Lower lobe of right lung (tissue), 2 donors: ENCODE results near the gene ACO2. TPM values are rescaled to one million over a fixed set of nuclear protein-coding genes. Genes with fewer than 3 reads are reported as not detected.

ENCODE experiments used
- ATAC-seq, 2 donors: fragments of 200-7000 bp; cut with Tn5 transposase; one replicate each; pipeline ENCODE4 v1.9.1; 2020 to 2022; ENCODE audit warnings: mild to moderate bottlenecking in 2 of 2, moderate library complexity in 2 of 2
- DNase-seq: peaks from one replicate; pipeline ENCODE4 v3.0.0-alpha.2; 2020
- H3K27ac ChIP-seq: fragments of 200-600 bp; one replicate; pipeline ENCODE4 v1.8.0; 2022
- H3K27me3 ChIP-seq: fragments of 200-600 bp; one replicate; pipeline ENCODE4 v1.8.0; 2022; ENCODE audit warnings: low read depth
- H3K36me3 ChIP-seq: fragments of 200-600 bp; one replicate; pipeline ENCODE4 v1.8.0; 2022; ENCODE audit warnings: mild to moderate bottlenecking
- H3K4me1 ChIP-seq: fragments of 200-600 bp; one replicate; pipeline ENCODE4 v1.8.0; 2022
- H3K4me3 ChIP-seq: fragments of 200-600 bp; one replicate; pipeline ENCODE4 v1.8.0; 2022; ENCODE audit warnings: mild to moderate bottlenecking
- H3K9me3 ChIP-seq: fragments of 200-600 bp; one replicate; pipeline ENCODE4 v1.8.0; 2022
- intact Hi-C: fragments of 100-400 bp; cut with DNase I; formaldehyde crosslinking; loops from one replicate; pipeline ENCODE4 v1.11.0; 2022
- total RNA-seq: library from RNA; stranded (reverse); fragmentation: NEBNext Ultra II Directional; extraction: Animal tissue kit (Norgen Biotek cat#: 25700); gene quantifications from one replicate; pipeline ENCODE4 v1.2.1, GENCODE V29; 2021
- TF ChIP-seq, protein P1 (sequence below): fragments of 200-600 bp; IDR thresholded peaks from one replicate; pipeline ENCODE4 v1.8.0; 2022; ENCODE audit warnings: antibody characterized with exemption, mild to moderate bottlenecking
- donor health status: DM: no; HTN: yes; CAD: no; lungs with severe emphysema.

ACO2 gene
- total RNA-seq, 1 donor from 2014 or later, result 77.7 TPM

DNA sequence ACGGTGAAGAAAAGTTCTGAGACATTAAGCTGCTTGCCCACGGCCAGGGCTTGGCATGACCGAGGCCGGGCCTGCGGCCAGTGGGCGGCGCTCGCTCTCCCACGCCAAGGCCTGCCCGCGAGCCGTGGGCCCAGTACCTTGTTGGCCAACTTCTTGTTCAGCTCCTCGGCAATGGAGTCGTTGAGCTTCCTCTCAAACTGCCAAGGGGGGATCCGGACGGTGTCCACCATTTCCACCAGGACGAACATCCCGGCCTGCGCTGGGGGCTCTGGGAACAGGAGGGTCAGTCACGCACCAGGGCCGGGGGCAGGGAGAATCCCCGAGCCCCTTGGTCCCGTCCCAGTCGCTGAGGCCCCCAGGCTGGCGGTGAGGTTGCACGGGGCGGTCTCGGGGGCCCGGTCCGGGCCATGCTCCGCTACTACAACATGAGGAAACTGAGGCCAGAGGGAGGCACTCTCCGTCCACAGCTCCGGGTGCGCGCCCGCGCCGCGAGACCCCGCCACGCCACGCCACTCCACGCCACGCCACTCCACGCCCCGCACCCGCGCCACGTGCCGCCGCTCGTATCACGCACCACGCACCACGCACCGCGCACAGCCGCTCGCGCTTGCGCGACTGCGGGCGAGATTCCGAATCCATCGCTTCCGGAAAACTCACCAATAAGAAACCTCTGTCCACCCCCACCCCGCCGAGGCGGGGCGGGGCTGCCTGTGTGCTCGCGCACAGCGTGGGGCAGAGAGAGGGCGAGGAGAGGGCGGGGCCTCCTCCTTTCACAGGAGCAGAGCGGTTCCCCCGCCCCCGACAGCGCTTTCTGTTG, 75.1 kb downstream of the ACO2 start, which contains the start of gene POLR3H:
Gene POLR3H (minus strand): TSS at position 617 of the 817 bp plus-strand sequence. CDS start 369 bp downstream, at position 248.
- TF ChIP-seq, protein P1, sequence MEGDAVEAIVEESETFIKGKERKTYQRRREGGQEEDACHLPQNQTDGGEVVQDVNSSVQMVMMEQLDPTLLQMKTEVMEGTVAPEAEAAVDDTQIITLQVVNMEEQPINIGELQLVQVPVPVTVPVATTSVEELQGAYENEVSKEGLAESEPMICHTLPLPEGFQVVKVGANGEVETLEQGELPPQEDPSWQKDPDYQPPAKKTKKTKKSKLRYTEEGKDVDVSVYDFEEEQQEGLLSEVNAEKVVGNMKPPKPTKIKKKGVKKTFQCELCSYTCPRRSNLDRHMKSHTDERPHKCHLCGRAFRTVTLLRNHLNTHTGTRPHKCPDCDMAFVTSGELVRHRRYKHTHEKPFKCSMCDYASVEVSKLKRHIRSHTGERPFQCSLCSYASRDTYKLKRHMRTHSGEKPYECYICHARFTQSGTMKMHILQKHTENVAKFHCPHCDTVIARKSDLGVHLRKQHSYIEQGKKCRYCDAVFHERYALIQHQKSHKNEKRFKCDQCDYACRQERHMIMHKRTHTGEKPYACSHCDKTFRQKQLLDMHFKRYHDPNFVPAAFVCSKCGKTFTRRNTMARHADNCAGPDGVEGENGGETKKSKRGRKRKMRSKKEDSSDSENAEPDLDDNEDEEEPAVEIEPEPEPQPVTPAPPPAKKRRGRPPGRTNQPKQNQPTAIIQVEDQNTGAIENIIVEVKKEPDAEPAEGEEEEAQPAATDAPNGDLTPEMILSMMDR, result peak; percentile 66
- no peaks in the 10 kb centered on the region for H3K9me3 ChIP-seq
- H3K4me3 ChIP-seq, result peak within 1 kb of the TSS; percentile 74
- peak within 1 kb of the TSS; percentile 88 for H3K27ac ChIP-seq
- DNase-seq (peak; percentile 100), ATAC-seq (peak; percentile 97 to 99)
- intact Hi-C loops, result loop anchor here (10.0 kb wide), 1 partner anchor 51 kb away; no protein-coding TSS in a partner anchor
- no peaks in the 10 kb centered on the region for H3K27me3 ChIP-seq
- H3K4me1 ChIP-seq, result peaks cover 33% of the 10 kb centered on the region
- H3K36me3 ChIP-seq, result peaks cover 18% of the 10 kb centered on the region

DNA sequence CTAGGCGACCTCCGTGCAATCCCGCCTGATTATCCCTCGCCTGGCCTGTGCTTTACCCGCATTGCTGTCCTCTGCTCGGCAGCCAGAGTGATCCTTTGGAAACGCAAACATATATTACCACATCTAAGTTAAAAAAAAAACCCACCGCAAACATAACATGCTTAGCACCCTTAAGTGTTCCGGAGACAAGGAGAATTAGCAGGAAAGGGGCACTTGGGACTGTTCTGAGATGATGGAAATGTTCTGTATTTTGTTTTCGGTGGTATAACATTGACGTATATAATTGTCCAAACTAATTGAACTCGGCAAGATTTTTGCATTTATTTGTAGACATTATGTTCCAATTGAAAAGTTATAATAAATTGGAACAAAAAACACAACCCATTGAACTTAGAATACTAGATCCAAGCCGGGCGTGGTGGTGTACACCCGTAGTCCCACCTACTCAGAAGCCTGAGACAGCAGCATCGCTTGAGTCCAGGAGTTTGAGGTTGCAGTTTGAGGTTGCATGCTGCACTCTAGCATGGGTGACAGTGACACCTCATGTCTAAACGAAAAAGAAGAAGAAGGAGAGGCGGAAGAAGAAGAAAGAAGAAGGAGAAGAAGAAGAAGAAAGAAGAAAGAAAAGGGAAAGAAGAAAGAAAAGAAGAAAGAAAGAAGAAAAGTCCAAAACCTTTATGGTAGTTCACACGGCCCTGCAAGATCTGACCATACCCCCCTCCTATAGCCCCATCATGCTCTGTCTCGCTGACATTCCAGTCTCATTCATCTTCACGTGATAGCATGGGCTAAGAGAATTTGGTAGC, 76.0 kb downstream of the ACO2 start:
- Histone ChIP-seq H3K4me1 (peaks cover 33% of the 10 kb centered on the region), H3K27ac (peak overlapping the region; percentile 88), H3K4me3 (peak overlapping the region; percentile 74), H3K27me3 (no peaks in the 10 kb centered on the region), H3K9me3 (no peaks in the 10 kb centered on the region), H3K36me3 (peaks cover 10% of the 10 kb centered on the region)
- ATAC-seq (peak in 1 of 2 donors; percentile 38), DNase-seq (no peak)
- TF ChIP-seq, protein P1, result no peak
- intact Hi-C loops, result loop anchor here (10.0 kb wide), 1 partner anchor 50 kb away; no protein-coding TSS in a partner anchor

DNA sequence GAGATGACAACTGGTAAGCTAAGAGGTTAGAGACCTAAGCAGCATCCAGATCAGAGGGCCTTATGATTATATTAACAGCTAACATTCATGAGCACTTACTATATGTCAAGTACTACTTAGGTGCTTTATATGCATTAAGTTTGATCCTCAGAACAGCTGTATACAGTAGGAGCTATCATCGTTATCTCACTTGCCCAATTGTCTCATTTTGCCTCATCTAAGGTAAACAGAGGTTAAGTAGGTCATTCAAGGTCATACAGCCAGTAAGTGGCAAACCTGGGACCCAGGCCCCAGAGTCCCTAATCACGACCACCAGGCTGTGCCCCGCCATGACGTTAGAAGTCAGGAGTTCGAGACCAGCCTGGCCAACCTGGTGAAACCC, 79.9 kb downstream of the ACO2 start:
- Histone ChIP-seq H3K27me3 (no peaks in the 10 kb centered on the region), H3K27ac (no peak overlapping the region)
- intact Hi-C loops, result loop anchor here (10.0 kb wide), 1 partner anchor 46 kb away; no protein-coding TSS in a partner anchor

DNA sequence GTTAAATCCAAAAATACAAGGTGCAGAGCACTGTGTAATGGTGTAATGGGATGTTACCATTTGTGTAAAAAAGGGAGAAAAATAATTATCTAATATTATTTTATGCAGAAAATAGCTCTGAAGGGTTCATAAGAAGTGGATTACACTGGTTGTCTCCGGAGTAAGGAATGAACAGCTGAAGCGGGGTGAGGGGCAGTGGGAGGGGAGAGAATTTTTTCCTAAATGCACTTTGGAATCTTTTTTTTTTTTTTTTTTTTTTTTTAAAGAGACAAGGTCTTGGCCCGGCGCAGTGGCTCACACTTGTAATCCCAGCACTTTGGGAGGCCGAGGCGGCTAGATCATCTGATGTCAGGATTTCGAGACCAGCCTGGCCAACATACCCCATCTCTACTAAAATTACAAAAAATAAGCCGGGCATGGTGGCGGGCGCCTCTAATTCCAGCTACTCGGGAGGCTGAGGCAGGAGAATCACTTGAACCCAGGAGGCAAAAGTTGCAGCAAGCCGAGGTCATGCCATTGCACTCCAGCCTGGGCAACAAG, 82.1 kb downstream of the ACO2 start:
- DNase-seq, result no peak
- TF ChIP-seq, protein P1, result no peak
- peaks cover 7% of the 10 kb centered on the region for H3K4me1 ChIP-seq
- H3K36me3 ChIP-seq, result no peaks in the 10 kb centered on the region
- ATAC-seq, result no peak
- H3K27me3 ChIP-seq, result no peaks in the 10 kb centered on the region
- no peaks in the 10 kb centered on the region for H3K9me3 ChIP-seq
- no peak overlapping the region for H3K27ac ChIP-seq
- intact Hi-C loops, result no loop called here
- H3K4me3 ChIP-seq, result no peak overlapping the region

More for the DNA sequence above, 79.9 kb downstream of the ACO2 start:
- DNase-seq (no peak), ATAC-seq (no peak)
- no peaks in the 10 kb centered on the region for H3K36me3 ChIP-seq
- H3K4me1 ChIP-seq, result peaks cover 9% of the 10 kb centered on the region
- no peaks in the 10 kb centered on the region for H3K9me3 ChIP-seq
- no peak overlapping the region for H3K4me3 ChIP-seq
- TF ChIP-seq, protein P1, result no peak

DNA sequence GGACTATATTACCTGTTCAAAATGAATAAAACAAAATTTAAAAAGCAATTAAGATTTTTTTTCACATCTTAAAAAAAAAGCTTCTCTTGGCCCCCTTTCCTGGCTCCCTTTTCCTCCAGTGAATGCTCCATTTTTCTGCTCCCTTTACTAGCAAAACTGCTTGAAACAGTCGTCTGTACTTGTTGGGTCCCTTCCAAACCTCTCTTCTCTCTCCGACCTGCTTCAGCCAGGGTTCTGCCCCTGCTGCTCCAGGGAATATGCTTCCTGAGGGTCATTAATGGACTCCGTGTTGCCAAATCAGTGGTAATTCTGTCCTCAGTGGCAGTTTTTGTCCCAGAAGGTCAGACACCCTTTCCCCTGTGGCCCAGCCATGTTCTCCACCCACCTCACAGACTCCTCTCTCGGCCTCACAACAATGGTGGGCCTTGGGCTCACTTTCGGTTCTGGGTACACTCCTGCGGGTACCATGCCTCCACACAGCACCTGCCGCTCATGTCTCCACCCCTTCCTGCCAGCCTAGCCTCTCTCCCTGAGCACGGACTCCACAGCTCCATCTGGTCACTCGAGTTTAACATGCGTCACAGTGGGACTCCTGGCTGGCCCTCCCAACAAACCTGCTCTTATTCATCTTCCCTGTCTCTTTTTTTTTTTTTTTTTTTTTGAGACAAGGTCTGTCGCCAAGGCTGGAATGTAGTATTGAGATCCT, 83.1 kb downstream of the ACO2 start:
- Histone ChIP-seq H3K27me3 (no peaks in the 10 kb centered on the region), H3K4me3 (no peak overlapping the region), H3K4me1 (peaks cover 15% of the 10 kb centered on the region), H3K36me3 (no peaks in the 10 kb centered on the region), H3K27ac (no peak overlapping the region), H3K9me3 (no peaks in the 10 kb centered on the region)
- DNase-seq (no peak), ATAC-seq (no peak)
- TF ChIP-seq, protein P1, result no peak
- intact Hi-C loops, result no loop called here
